Measurements from ENCODE around the gene NFU1. TPM values are rescaled to one million over a fixed set of nuclear protein-coding genes. Genes with fewer than 3 reads are reported as not detected.
"Not testable (repeated sequence)": the region's sequence is repeated elsewhere in the genome, so short reads cannot be mapped to it uniquely, and the experiment has no call there.

Gene NFU1
- polyA plus RNA-seq, 1 donor: 62.7 TPM

DNA sequence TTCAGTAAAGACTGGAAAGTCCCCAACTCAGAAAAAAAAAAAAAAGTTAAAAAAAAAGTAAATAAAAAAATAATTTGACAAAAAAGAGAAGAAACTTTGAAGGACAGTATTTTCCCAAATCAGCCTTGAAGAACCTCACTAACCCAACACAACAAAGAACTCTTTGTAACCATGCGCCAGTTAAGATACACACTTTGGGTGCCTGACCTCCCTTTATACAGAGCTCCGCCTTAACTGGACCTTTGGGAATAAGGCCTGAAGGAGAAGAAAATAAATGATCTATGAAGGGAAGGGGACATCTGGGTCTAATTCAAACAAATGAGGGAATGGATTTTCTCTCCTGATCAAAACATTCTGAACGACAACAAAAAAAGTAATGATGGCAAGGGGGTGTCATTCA, 48.0 kb downstream of the NFU1 start:
- DNase-seq: no peak

DNA sequence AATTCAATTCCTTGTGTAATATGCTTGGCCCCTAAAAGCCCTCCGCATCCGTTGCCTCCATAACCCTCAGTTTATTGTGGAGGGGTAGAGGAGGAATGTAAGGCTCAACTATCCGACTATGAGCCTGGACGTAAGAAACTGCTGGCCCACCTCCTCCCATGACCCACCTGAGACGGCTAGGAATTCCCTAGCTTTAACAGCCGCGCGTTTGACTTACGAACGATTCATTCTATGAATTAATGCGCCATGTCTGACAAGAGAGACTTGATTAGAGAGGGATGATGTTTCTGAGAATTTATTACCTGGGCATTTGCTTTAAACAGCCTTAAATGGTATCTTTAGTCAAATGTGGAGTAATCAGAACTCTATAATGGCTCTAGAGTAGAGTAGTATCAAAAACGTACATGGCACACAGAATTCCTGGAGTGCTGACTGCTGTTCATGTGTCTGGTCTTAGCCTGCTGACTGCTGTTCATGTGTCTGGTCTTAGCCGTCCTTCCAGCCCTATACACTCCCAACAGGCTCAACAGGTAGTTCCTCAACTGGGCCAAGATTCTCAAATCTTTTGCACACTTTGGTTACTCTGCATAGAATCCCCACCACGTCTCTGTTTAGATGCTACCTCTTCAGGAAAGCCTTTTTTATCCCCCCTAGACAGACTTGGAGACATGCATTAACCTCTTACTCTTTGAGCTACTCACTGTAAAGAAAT, 49.3 kb downstream of the NFU1 start:
- DNase-seq: no peak

DNA sequence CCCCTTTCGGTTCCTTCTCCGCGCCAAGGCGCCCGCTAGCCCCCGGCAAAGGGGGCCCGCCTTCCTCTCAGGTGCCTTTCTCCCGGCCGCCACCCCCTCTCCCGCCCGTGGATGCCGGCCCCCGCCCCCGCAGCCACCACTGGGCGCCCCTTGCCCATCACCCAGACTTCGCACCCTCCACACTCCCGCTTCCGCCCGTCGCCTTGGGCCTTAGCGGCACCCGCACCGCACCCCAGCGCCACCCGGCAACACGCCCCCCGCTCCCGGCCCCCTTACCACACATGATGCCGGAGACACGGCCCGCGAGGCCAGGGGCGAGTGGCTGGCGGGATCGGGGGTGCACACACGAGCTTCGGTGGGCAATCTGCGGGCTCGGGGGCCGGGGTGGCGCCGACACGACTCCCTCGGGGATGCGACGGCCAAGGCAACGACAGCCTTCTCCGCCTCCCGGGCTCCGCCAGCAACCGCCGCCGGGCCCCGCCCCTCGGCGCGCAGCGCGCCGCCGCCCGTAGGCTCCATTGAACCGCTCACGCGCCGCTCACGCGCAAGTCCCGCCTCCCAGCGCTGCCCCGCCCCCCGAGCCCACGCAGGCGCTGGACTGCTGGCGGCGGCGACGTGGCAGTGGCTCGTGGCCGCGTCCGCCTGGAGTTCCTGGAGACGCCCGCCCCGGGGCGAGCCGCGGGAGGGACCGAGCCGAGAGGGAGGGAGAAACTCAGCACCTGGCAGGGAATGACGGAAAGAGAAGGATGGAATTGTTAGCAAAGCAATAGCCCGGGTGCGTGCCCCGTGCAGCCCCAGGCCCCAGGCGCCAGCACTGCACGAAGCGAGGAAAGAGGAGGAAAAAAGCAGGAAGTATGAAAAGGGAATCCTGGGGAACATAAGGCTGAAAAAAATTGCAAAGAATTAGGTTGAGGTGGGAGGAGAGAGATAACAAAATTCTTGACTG, 50.2 kb downstream of the NFU1 start, which contains the start of gene GFPT1:
TSS of gene GFPT1 (minus strand) at position 439 of the 946 bp plus-strand sequence. CDS start at position 283, 156 bp downstream.
- peak; percentile 93 for DNase-seq

DNA sequence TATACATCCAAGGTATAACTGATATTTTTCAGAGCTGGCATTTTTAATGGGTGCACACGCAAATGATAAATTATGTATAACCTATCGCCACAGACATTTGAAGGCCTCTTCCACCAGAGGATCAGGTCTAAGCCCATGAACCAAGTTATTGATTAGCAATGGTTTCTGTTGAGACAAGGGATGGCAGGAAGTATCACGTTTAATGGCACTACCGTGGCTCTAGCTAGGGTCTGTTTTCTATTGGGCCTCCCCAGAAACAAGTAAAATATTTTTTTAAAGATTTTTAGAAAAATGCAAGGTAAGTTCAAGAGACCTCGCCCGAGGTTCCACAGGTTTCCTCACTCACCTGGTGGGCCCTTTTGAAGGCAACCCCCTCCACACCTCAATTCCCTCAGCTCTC, 50.9 kb downstream of the NFU1 start:
- DNase-seq: no peak

DNA sequence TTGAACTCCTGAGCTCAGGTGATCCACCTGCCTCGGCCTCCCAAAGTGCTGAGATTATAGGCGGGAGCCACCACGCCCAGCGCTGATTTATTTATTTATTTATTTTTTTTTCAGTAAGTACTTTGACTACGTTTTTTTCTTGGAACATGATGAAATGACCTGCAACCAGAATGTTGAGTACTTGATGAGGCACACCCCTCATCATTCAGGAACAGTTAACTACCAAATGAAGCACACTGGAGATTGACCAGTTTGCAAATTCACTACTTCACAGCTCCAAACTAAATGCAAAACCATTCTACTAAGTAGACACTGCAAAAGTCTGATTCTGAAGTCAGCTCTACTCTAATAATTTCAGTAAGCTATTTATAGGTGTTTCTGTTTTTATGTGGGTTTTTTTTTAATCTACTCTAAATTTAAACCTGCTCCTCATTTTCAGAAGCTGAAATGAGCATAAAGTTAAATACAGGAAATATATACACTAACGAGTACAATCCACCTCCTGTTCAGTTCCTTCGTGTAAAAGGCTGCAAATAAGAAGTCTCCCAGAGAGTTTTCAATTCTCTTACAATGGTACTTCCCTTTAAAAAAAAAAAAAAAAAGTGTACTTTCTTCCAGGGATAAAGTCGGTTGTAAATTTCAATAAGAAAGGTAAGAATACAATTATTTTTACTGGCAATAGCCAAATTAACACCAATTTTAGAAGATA, 51.6 kb downstream of the NFU1 start:
- DNase-seq: no peak

DNA sequence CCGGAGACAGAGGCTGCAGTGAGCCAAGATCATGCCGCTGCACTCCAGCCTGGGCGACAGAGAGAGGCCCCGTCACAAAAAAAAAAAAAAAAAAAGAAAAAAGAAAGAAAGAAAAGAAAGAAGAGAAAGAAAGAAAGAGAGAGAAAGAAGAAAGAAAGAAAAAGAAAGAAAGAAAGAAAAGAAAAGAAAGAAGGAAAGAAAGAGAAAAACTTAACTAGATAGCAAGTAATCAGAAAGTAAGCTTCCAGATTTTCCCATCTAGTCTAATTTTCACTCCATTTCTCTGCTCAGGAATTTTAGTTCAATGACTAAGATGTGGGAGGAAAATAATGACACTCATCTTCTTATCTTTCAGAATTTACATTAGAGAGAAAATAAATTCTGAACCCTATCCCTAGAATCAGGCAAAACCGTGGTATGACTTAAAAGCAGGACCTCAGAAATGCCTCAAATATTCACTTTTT, 52.6 kb downstream of the NFU1 start:
- no peak for DNase-seq

DNA sequence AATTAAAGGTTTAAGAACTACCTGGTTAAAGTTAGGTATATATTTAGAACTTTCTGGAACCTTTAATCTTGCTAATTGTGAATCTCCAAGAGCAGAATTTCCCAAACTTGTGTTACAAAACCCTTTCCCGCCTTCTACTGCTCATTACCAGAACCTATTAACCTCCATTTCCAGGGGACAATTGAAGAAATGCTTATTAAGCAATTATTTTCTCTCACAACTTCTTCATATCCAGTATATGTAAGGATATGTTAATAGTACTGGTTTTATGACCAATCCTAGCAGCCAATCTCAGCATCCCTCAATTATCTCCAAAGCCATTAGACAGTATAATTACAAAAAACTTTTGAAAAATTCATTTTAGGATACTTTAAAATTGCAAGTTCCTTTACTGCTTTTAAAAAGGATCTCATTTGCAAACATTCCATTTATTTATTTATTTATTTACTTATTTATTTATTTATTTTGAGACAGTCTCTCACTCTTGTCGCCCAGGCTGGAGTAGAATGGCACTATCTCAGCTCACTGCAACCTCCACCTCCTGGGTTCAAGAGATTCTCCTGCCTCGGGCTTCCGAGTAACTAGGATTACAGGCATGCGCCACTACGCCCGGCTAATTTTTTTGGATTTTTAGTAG, 53.9 kb downstream of the NFU1 start:
- DNase-seq: no peak

DNA sequence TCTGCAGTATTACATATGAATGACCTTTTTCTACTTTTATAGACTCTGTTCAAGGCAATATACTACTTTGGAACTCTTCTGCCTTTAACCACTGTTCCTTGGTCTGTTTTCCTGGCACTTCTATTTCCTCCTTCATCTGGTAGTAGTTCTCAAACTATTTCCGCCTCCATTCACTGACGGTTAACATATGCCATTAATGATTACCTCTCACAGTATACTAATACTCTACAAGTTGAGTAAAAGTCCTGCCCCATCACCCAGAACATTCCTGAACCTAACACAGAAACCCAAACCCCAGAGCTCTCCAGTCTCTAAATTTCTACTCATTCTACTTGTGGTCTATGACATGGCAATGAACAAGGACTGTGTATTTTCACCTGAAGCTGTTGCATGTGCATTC, 54.7 kb downstream of the NFU1 start:
- no peak for DNase-seq

DNA sequence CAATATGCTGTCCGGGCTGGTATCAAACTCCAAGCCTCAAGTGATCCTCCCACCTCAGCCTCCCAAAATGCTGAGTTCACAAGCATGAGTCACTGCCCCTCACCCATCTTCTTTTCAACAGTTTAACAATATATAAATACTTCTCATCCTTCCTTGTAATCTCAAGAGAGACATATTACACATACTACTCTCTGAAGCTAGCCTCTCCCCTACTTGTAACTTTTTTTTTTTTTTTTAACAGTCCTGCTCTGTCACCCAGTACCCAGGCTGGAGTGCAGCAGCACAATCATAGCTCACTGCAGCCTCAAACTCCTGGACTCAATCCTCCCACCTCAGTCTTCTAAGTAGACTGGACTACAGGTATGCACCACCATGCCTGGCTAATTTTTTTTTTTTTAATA, 55.9 kb downstream of the NFU1 start:
- no peak for DNase-seq

DNA sequence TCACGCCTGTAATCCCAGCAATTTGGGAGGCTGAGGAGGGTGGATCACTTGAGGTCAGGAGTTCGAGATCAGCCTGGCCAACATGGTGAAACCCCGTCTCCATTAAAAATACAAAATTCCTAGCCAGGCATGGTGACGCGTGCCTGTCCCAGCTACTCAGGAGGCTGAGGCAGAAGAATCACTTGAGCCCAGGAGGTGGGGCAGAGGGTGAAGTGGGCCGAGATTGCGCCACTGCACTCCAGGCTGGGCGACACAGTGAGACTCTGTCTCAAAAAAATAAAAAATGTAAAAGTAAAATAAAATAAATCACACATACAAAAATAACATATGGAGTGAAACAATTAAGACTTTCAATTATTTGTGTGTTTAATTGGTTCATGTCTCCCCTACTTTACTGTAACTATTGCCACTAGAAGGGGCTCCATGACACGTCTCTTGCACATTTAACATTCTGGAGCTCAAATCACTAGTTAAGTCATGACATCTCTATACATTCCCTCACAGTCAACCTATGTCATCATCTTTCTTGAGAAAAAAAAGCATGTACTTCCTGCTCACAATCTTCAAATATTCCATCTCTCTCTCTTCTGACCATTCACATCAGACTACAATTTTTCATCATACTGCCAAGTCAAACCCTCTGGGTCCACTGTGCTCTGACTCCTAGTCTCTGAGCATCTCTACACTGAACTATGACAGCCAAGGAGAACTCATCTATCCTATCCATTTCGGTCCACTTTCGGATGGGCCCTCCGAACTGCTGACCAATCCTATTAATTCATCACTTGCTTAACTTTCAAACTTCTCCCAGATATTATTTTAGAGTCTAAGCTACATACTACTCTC, 56.9 kb downstream of the NFU1 start:
- DNase-seq: no peak

DNA sequence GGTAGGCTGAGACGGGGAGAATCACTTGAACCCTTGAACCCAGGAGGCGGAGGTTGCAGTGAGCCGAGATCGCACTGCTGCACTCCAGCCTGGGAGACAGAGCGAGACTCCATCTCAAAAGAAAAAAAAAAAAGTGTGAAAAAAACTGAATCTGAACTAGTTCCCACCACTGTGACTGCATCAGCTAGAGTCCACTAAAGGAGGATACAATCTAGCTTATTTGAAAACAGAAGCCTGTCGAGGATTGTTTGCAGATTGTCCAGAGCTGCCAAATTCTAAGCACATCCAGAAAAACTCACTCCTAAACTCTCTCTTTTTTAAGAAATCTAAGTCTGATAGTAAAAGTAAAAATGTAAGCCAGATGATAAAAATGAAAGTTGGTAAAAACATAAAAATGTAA, 60.8 kb downstream of the NFU1 start:
- DNase-seq: no peak

DNA sequence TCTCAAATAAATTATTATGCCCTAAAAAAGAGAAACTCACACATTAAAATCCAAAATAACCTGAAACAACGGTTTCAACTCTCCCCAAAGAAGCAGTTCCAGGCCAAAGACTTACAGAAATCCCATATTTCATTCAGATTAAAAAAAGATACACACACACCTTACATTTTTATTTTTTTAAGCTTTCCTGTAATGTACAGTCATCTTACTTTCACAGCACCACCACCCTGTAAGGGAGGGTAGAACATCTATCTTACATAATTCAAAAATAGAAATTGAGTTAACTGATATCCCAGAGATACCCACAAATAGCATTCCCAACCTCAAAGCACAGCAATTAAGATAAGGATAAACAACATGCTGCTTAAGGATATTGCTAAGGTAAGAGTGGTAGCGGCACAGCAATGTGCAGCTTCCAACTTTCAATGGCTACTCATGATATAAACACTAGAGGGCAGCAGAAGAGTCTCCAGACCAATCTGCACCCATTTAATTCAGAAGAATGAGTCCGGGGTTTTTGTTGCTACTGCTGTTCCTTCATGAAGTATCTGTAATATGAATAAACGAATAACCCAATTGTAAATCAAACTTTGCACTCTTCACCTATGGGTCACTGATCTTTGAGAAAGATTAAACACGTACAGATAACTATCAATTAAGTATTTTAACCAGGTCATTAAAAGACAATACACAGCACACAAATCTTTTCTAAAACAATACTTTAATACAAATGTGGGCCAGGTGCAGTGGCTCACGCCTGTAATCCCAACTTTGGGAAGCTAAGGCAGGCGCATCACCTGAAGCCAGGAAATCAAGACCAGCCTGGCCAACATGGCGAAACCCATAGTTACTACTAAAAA, 61.5 kb downstream of the NFU1 start:
- DNase-seq: no peak

DNA sequence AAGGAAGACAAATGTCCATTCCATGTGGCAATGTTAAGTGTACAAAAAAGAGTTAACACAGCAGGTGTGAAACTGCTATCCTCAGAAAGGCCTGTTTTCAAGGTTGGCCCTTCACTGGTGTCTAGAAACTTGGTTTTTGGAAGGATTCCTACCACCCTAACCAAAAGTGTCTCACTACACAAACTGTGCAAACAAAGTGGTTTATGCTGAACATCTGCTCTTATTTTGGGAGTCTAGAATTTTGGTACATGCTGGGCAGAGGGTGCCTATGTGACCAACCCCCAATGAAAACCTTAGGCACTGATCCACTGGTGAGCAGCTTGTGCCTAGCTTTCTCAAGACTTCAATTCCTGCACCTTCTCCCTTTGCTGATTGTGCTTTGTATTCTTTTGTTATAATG, 64.5 kb downstream of the NFU1 start:
- DNase-seq: no peak

DNA sequence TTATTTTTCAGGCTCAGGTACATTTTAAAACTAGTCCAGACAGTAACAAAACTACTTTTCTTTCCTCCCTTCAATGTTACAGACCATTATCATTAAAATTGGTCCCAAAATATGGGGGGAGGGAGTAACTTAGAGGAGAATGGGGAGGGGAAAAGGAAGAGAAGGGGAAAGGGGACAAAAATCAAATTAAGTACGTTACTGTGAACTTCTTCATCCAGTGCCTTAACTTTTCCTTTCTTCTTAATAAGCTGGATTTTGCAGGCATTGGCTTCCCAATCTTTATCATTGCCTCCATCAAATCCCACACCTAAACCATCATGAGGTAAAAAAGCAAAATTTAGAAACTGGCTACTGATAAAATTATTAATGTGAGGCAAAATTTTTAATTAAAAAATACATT, 67.4 kb downstream of the NFU1 start:
- DNase-seq: no peak

DNA sequence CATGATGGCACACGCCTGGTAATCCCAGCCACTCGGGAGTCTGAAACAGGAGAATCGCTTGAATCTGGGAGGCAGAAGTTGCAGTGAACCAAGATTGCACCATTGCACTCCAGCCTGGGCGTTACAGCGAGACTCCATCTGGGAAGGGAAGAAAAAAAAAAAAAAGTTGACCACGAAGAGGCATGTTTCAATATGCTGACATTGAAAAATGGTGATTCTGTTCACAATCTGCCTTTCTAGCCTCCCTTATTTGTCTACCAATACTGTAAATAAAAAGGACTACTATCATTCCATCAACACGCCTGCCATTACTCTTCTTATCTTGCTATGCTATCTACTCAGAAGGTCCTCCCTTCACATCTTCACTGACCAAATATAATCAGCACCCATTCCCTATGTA, 68.6 kb downstream of the NFU1 start:
- DNase-seq: no peak

DNA sequence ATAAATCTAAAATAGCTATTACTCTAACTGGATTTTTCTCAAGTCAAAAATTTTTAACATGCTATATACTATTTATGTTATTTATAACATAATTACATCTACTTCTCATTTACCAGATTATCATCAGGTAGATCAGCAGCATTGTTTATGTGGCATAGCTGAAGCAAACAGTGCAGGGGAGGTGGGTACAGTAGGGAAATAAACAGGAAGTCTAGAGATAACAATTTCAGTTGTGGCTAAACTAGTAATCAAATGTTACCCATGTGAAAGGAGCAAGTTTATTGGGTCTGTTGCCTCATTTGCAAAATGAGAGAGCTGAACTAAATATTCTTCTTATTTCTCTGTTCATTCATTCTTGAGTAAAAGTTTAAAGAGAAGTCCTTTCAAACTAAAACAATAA, 77.9 kb downstream of the NFU1 start:
- DNase-seq: no peak

DNA sequence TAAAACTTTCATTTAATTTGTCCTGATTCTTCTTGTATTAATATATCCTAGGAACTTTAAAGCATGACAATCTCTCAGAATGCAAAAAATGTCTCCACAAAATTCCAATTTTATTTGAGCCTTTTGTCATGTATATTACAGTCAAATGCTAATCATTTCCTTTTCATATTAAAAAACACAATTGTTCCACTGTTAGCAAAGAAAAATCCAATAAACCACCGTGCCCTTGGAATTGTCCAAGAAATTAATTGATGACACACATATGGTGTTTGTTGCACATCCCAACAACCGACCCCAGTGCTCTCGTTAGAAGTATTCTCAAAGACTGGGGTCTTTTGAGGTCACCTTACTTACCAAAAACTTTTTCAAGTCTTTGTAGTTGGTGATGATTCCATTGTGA, 78.3 kb downstream of the NFU1 start:
- no peak for DNase-seq

DNA sequence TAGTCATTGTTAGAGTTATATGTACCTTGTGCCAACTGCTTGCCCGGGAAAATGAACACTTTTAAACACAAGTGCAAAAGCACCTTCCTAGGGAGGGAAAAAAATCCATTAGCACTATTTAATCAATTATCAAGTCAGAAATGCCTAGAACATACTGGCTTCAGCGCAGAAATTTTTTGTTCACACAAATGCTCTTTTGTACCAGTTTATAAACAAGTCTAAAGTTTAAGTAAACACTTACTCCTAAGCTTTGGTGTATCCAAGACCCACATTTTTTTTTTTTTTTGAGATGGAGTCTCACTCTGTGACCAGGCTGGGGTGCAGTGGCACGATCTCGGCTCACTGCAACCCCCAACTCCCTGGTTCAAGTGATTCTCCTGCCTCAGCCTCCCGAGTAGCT, 80.8 kb downstream of the NFU1 start:
- DNase-seq: no peak

DNA sequence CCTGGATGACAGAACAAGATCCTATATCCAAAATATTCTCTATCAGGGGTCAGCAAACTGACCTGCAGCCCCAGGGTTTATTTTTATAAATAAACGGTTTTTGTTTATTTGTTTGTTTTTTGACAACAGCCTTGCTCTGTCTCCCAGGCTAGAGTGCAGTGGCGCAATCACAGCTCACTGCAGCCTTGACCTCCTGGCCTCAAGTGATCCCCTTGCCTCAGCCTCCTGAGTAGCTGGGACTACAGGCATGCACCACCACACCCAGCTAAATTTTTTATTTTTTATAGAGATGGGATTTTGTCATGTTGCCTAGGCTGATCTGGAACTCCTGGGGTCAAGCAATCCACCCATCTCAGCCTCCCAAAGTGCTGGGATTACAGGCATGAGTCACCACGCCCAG, 82.3 kb downstream of the NFU1 start:
- not testable (repeated sequence) for DNase-seq

DNA sequence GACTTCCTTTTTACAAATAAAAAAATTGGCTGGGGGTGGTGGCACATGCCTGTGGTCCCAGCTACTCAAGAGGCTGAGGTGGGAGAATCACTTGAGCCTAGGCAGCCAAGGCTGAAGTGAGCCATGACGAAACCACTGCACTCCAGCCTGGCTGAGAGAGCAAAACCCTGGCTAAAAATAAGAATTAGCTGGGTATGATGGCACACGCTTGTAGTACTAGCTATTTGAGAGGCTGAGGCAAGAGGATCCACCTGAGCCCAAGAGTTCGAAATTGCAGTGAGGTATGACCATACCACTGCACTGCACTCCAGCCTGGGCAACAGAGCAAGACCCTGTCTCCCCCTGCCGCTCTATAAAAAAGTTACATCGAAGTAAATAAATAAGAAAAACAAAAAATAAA, 83.9 kb downstream of the NFU1 start:
- no peak for DNase-seq

Measured in left kidney (tissue), 2 donors.